HepG2 (cell line): ENCODE data around the gene ULK4. TPM values are rescaled to one million over a fixed set of nuclear protein-coding genes. Genes with fewer than 3 reads are reported as not detected.

Experiments used
- ATAC-seq: fragments of 200-7000 bp; cut with Tn5 transposase; 3 replicates; pipeline ENCODE4 v1.9.1; 2020; ENCODE audit warnings: mild to moderate bottlenecking, moderate library complexity
- BruUV-seq: library from RNA; stranded (reverse); fragments of 400-500 nt; replicated peaks from 2 replicates; lab custom pipeline; 2021; lab: Mats Ljungman, UMichigan
- CTCF ChIA-PET: fragments of 300-600 bp; formaldehyde crosslinking; extraction: SDS; loops from one replicate; lab custom pipeline; 2021; ENCODE audit warnings: low total read pairs, inconsistent platforms, low intra/inter-chr PET ratio; lab: Yijun Ruan, JAX
- POLR2A ChIA-PET: fragments of 350-600 bp; sonication (Branson Sonifier 250); formaldehyde crosslinking; loops from one replicate; lab custom pipeline; 2020; ENCODE audit warnings: antibody characterized with exemption, inconsistent platforms; lab: Yijun Ruan, JAX
- DNase-seq: peaks from one replicate; pipeline ENCODE4 v3.0.0-alpha.2; 2015; ENCODE audit warnings: low spot score
- FAIRE-seq: peaks from 3 replicates; lab custom pipeline; 2011; peaks lifted over from hg19 to GRCh38; lab: Jason Lieb, UNC
- H2AFZ ChIP-seq: one replicate; pipeline ENCODE4 v1.6.1; 2011; ENCODE audit warnings: low read length, inconsistent platforms
- H3K27ac ChIP-seq: fragments of 300-600 bp; 3 replicates; pipeline ENCODE4 v1.8.0; 2011; ENCODE audit warnings: mixed run types, mild to moderate bottlenecking, mixed read lengths, low read length, inconsistent platforms; ENCODE audit not compliant: insufficient read depth; ENCODE audit errors: extremely low read length
- H3K27me3 ChIP-seq, 2 experiments: fragments of 200-600 bp in 1 of 2; 2 replicates in 1 of 2; 3 replicates in 1 of 2; pipeline versions ENCODE4 v1.6.0 to v1.8.0; 2011; ENCODE audit warnings: low read length in 2 of 2, mild to moderate bottlenecking in 2 of 2, moderate library complexity in 2 of 2, inconsistent platforms in 1 of 2; ENCODE audit not compliant: insufficient read depth in 2 of 2, control insufficient read depth in 1 of 2
- H3K36me3 ChIP-seq, 2 experiments: fragments of 200-600 bp in 1 of 2; replicated peaks in 1 of 2; 2 replicates in 1 of 2; 3 replicates in 1 of 2; pipeline versions ENCODE4 v1.5.1 to v1.8.0; 2011; ENCODE audit warnings: low read length in 2 of 2, inconsistent platforms in 1 of 2; ENCODE audit not compliant: insufficient read depth in 2 of 2, control insufficient read depth in 1 of 2
- H3K4me1 ChIP-seq: 2 replicates; pipeline ENCODE4 v1.5.1; 2012; ENCODE audit warnings: low read length, inconsistent platforms; ENCODE audit not compliant: insufficient read depth
- H3K4me2 ChIP-seq: 2 replicates; pipeline ENCODE4 v1.6.0; 2011; ENCODE audit warnings: low read depth, low read length, inconsistent platforms
- H3K4me3 ChIP-seq, 3 experiments: fragments of 200-600 bp in 1 of 3; sonication (generic), shearing (Covaris generic) in 1 of 3; replicated peaks in 1 of 3; 2 replicates each; pipeline ENCODE4 v1.5.1; 2011 to 2016; ENCODE audit warnings: low read length in 3 of 3, inconsistent platforms in 2 of 3, low read depth in 2 of 3, mild to moderate bottlenecking in 2 of 3, control low read depth in 1 of 3, mixed read lengths in 1 of 3; ENCODE audit not compliant: insufficient read depth in 1 of 3
- H3K79me2 ChIP-seq: one replicate; pipeline ENCODE4 v1.6.1; 2011; ENCODE audit warnings: low read length, inconsistent platforms; ENCODE audit not compliant: insufficient read depth
- H3K9ac ChIP-seq: 2 replicates; pipeline ENCODE4 v1.6.0; 2011; ENCODE audit warnings: mild to moderate bottlenecking, low read depth, low read length, inconsistent platforms; ENCODE audit not compliant: insufficient read depth
- H3K9me3 ChIP-seq: 2 replicates; pipeline ENCODE4 v1.5.1; 2012; ENCODE audit warnings: mild to moderate bottlenecking, low read length
- H4K20me1 ChIP-seq: 2 replicates; pipeline ENCODE4 v1.6.0; 2011; ENCODE audit warnings: inconsistent platforms, mild to moderate bottlenecking, low read length, moderate library complexity; ENCODE audit not compliant: insufficient read depth
- CHD2 ChIP-seq: IDR thresholded peaks from 2 replicates; pipeline ENCODE4 v1.6.1; 2011; ENCODE audit warnings: low read depth, low read length, improper control_type of control experiment
- CSRNP2 ChIP-seq: sonication (generic); formaldehyde crosslinking; conservative IDR thresholded peaks from 2 replicates; pipeline ENCODE4 v1.8.0; 2022; ENCODE audit warnings: low read depth, missing genetic modification reagents
- FOXO4 ChIP-seq: sonication (generic); formaldehyde crosslinking; conservative IDR thresholded peaks from 2 replicates; pipeline ENCODE4 v1.8.1; 2023; ENCODE audit warnings: missing genetic modification reagents
- NBN ChIP-seq: fragments of 450-650 bp; conservative IDR thresholded peaks from 2 replicates; pipeline ENCODE4 v1.6.1; 2017
- NPAS2 ChIP-seq: sonication (generic); formaldehyde crosslinking; IDR thresholded peaks from 2 replicates; pipeline ENCODE4 v1.8.0; 2022; ENCODE audit warnings: mild to moderate bottlenecking, missing genetic modification reagents, borderline replicate concordance
- TBX2 ChIP-seq: sonication (generic); formaldehyde crosslinking; IDR thresholded peaks from 2 replicates; pipeline ENCODE4 v1.5.0; 2020; ENCODE audit warnings: missing genetic modification reagents, mild to moderate bottlenecking, borderline replicate concordance
- ZFYVE20 ChIP-seq: sonication (generic); formaldehyde crosslinking; IDR thresholded peaks from 2 replicates; pipeline ENCODE4 v1.8.0; 2023; ENCODE audit warnings: low read depth, mild to moderate bottlenecking, moderate library complexity, missing genetic modification reagents, borderline replicate concordance
- ZNF17 ChIP-seq: sonication (generic); formaldehyde crosslinking; IDR thresholded peaks from 2 replicates; pipeline ENCODE4 v1.5.0; 2020; ENCODE audit warnings: mild to moderate bottlenecking, missing genetic modification reagents
- ZNF24 ChIP-seq: fragments of 450-650 bp; IDR thresholded peaks from 2 replicates; pipeline ENCODE4 v1.6.1; 2017; ENCODE audit warnings: antibody characterized with exemption, mild to moderate bottlenecking
- WGBS: methylation state at CpG from one replicate; pipeline ENCODE4 v1.1.6; 2017; ENCODE audit warnings: low lambda C conversion rate; 5-methylcytosine and 5-hydroxymethylcytosine counted together
- in situ Hi-C: cut with HindIII; loops from 2 replicates; pipeline ENCODE4 v1.10.0; 2017; ENCODE audit warnings: low pct_unique_long_range_greater_than_20kb; ENCODE audit not compliant: extremely low pct_ligation_motif_present
- intact Hi-C: fragments of 100-400 bp; cut with micrococcal nuclease; formaldehyde crosslinking; loops from one replicate; pipeline ENCODE4 v1.10.0; 2022; ENCODE audit not compliant: unreplicated experiment
- polyA plus RNA-seq, 8 experiments: library from polyadenylated mRNA; depleted of rRNA in 3 of 8; stranded (reverse) in 7 of 8; unstranded in 1 of 8; fragments of >200 nt; fragmentation: Illumina TruSeq in 4 of 8; extraction: Trizol in 4 of 8; gene quantifications; 2 replicates each; pipeline versions ENCODE4 v1.2.1 to v1.2.3, GENCODE V29; 2011 to 2016; ENCODE audit warnings: low read depth in 4 of 8, missing spikeins in 1 of 8, mixed read lengths in 1 of 8; ENCODE audit not compliant: insufficient read depth in 1 of 8
- total RNA-seq, 5 experiments: library from RNA; depleted of rRNA; stranded (reverse); fragments of >200 nt; fragmentation: Illumina TruSeq; extraction: Trizol; gene quantifications; 2 replicates each; pipeline ENCODE4 v1.2.3, GENCODE V29; 2016; ENCODE audit warnings: low read depth in 1 of 5

The ULK4 gene
- total and polyA plus RNA-seq, 2 of the 13 experiments (the other 11 are each of a cell fraction or from before 2014, with no cell fraction given): 6.7 to 11.8 TPM

- no peak for TF ChIP-seq ZFYVE20 (CRISPR knock-in tag)
- TF ChIP-seq NPAS2 (CRISPR knock-in tag): no peak
- TF ChIP-seq ZNF24: no peak
- no peak for TF ChIP-seq FOXO4 (CRISPR knock-in tag)
- TF ChIP-seq TBX2 (CRISPR knock-in tag): no peak
- no peak for TF ChIP-seq ZNF17 (CRISPR knock-in tag)
Measured at GRCh38 chr3:41523897-41524296, 438.0 kb downstream of the ULK4 start (continued).

GRCh38 chr3:41522612-41523011, 439.3 kb downstream of the ULK4 start:
- Histone ChIP-seq H3K4me2 (no peak overlapping the region), H3K4me3 (no peak overlapping the region), H4K20me1 (no peaks in the 10 kb centered on the region), H3K9ac (no peak overlapping the region), H2AFZ (no peak overlapping the region), H3K4me1 (peaks cover 16% of the 10 kb centered on the region), H3K27ac (no peak overlapping the region), H3K27me3 (no peaks in the 10 kb centered on the region), H3K9me3 (no peaks in the 10 kb centered on the region), H3K79me2 (no peaks in the 10 kb centered on the region), H3K36me3 (no peaks in the 10 kb centered on the region)
- TF ChIP-seq CSRNP2: no peak
- no peak for TF ChIP-seq NBN
- no peak for TF ChIP-seq CHD2
- whole genome bisulfite sequencing: 98% methylated on average over 2 of the region's 2 CpGs
- in situ Hi-C loops: no loop called here
- ChIA-PET POLR2A (no interaction called here), CTCF (no interaction called here)
- BruUV-seq: no TSS peak
- ATAC-seq (no peak), FAIRE-seq (no peak), DNase-seq (no peak)
- intact Hi-C loops: no loop called here
